Uterus (tissue), 4 donors: ENCODE data around the gene HDAC4. TPM values are rescaled to one million over a fixed set of nuclear protein-coding genes. Genes with fewer than 3 reads are reported as not detected.

Experiments
- DNase-seq, 2 donors: peaks; one replicate each; pipeline ENCODE4 v3.0.0-alpha.2; 2019 to 2020
- H3K27ac ChIP-seq, 2 donors: fragments of 200-600 bp; sonication (generic); 1 replicate in 1 of 2; 2 replicates in 1 of 2; pipeline ENCODE4 v1.5.1; 2016 to 2018
- H3K27me3 ChIP-seq, 2 donors: fragments of 200-600 bp; sonication (generic); one replicate each; pipeline ENCODE4 v1.5.1; 2018 to 2019; ENCODE audit warnings: control low read depth in 1 of 2
- H3K36me3 ChIP-seq, 2 donors: fragments of 200-600 bp; sonication (generic); one replicate each; pipeline ENCODE4 v1.5.1; 2019; ENCODE audit warnings: control low read depth in 1 of 2
- H3K4me1 ChIP-seq, 2 donors: fragments of 200-600 bp; sonication (generic); one replicate each; pipeline ENCODE4 v1.5.1; 2018 to 2019; ENCODE audit warnings: control low read depth in 1 of 2
- H3K4me3 ChIP-seq, 2 donors: fragments of 200-600 bp; sonication (generic); 1 replicate in 1 of 2; 2 replicates in 1 of 2; pipeline ENCODE4 v1.5.1; 2018 to 2019; ENCODE audit warnings: mild to moderate bottlenecking in 1 of 2
- H3K9me3 ChIP-seq, 2 donors: fragments of 200-600 bp; sonication (generic); one replicate each; pipeline ENCODE4 v1.5.1; 2019; ENCODE audit warnings: control low read depth in 1 of 2
- POLR2A ChIP-seq, 2 donors: fragments of 450-650 bp; IDR thresholded peaks; one replicate each; pipeline ENCODE4 v1.6.1; 2016; ENCODE audit warnings: antibody characterized with exemption in 2 of 2, mild to moderate bottlenecking in 1 of 2, moderate library complexity in 1 of 2
- intact Hi-C: fragments of 100-400 bp; cut with DNase I; formaldehyde crosslinking; loops from one replicate; pipeline ENCODE4 v1.15.1; 2023; ENCODE audit warnings: low total_unique reads
- total RNA-seq, 4 donors: library from RNA; depleted of rRNA in 3 of 4; stranded (reverse); fragments of >200 nt in 3 of 4; gene quantifications; one replicate each; pipeline versions ENCODE4 v1.1.0 to v1.2.4, GENCODE V29; 2014 to 2023
- TF ChIP-seq, protein P1 (sequence below), 4 experiments: fragments of 200-600 bp in 2 of 4; fragments of 450-650 bp in 2 of 4; sonication (generic) in 2 of 4; IDR thresholded peaks; one replicate each; pipeline ENCODE4 v1.5.1; 2016 to 2019; ENCODE audit warnings: antibody characterized with exemption in 4 of 4, mild to moderate bottlenecking in 2 of 4, moderate library complexity in 1 of 4
- donor health status: DM: yes; HTN: yes; CAD: no.

The HDAC4 gene
- total RNA-seq, 4 donors from 2014 or later: 42.1 to 91.5 (median 73.4) TPM

GRCh38 chr2:239365782-239366435, 34.9 kb downstream of the HDAC4 start:
- no peak overlapping the region for H3K4me3 ChIP-seq
- intact Hi-C loops: no loop called here
- no peaks in the 10 kb centered on the region for H3K27me3 ChIP-seq
- H3K4me1 ChIP-seq: no peaks in the 10 kb centered on the region
- H3K27ac ChIP-seq: peak overlapping the region; percentile 57 to 58
- DNase-seq: no peak
- no peaks in the 10 kb centered on the region for H3K36me3 ChIP-seq
- TF ChIP-seq, protein P1, sequence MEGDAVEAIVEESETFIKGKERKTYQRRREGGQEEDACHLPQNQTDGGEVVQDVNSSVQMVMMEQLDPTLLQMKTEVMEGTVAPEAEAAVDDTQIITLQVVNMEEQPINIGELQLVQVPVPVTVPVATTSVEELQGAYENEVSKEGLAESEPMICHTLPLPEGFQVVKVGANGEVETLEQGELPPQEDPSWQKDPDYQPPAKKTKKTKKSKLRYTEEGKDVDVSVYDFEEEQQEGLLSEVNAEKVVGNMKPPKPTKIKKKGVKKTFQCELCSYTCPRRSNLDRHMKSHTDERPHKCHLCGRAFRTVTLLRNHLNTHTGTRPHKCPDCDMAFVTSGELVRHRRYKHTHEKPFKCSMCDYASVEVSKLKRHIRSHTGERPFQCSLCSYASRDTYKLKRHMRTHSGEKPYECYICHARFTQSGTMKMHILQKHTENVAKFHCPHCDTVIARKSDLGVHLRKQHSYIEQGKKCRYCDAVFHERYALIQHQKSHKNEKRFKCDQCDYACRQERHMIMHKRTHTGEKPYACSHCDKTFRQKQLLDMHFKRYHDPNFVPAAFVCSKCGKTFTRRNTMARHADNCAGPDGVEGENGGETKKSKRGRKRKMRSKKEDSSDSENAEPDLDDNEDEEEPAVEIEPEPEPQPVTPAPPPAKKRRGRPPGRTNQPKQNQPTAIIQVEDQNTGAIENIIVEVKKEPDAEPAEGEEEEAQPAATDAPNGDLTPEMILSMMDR (IDR thresholded peaks at IDR 0.05): no peak
- no peak for TF ChIP-seq POLR2A (IDR thresholded peaks at IDR 0.05)
- no peaks in the 10 kb centered on the region for H3K9me3 ChIP-seq

DNA sequence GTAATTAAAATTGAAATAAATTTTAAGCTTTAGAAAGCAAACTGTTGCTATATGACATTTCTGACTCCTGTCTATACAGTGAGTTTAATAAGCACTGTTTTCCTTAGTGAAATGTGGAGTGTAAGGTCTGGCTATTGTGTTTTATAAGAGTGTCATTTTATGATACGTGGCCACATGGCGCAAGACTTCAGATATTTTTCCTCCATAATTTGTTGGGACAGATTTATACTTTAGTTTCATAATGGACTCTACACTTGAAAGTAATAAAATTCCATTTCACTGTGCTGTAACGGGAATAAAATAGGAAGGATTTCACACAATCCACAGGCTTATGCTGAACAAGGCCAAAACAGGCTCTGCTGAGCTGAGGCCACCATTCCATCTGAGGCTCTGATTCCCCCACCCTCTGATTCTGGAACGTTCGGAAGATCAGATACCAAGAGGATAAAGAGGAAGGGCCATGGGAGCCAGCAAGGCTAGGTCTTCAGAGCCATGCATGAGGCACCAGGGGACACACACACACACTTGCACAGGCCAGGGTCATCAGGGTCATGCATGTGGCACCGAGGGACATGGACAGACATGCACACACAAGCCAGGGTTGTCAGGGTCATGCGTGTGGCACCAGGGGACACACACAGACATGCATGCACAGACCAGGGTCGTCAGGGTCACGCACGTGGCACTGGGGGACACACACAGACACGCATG, 35.6 kb downstream of the HDAC4 start:
- no peak overlapping the region for H3K4me3 ChIP-seq
- H3K36me3 ChIP-seq: no peaks in the 10 kb centered on the region
- intact Hi-C loops: no loop called here
- no peaks in the 10 kb centered on the region for H3K4me1 ChIP-seq
- no peaks in the 10 kb centered on the region for H3K9me3 ChIP-seq
- TF ChIP-seq POLR2A (IDR thresholded peaks at IDR 0.05): no peak
- TF ChIP-seq, protein P1 (IDR thresholded peaks at IDR 0.05): no peak
- DNase-seq: no peak
- H3K27ac ChIP-seq: peak overlapping the region; percentile 57 to 58
- no peaks in the 10 kb centered on the region for H3K27me3 ChIP-seq

GRCh38 chr2:239363946-239364637, 36.7 kb downstream of the HDAC4 start:
- Histone ChIP-seq H3K27ac (peak overlapping the region in 1 of 2 donors; percentile 5), H3K4me1 (peaks cover 0 to 4% of the 10 kb centered on the region in 2 donors)
- DNase-seq: no peak

DNA sequence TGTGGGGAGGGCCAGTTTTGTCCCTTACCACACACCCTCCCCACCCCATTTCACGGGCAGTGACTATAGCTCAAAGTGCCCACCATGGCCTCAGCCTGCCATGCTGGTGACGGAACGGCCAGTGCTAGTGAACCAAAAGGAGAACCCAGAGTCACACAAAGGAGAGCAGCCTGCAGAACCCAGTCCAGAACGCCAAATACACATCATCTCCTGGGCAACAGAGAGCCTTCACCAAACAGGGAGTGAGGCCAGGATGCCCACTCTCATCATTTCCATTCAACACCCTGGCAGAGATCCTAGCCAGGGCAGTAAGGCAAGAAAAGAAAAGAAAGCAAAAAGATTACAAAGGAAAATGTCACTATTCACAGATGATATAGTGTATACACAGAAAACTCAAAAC, 38.3 kb downstream of the HDAC4 start:
- no peaks in the 10 kb centered on the region for H3K27me3 ChIP-seq
- H3K4me1 ChIP-seq: peaks cover 0 to 4% of the 10 kb centered on the region in 2 donors
- H3K9me3 ChIP-seq: no peaks in the 10 kb centered on the region
- H3K36me3 ChIP-seq: no peaks in the 10 kb centered on the region
- intact Hi-C loops: no loop called here
- no peak overlapping the region for H3K4me3 ChIP-seq
- no peak overlapping the region for H3K27ac ChIP-seq
- DNase-seq: no peak
- TF ChIP-seq, protein P1 (IDR thresholded peaks at IDR 0.05): no peak
- no peak for TF ChIP-seq POLR2A (IDR thresholded peaks at IDR 0.05)

More at GRCh38 chr2:239363946-239364637, 36.7 kb downstream of the HDAC4 start:
- intact Hi-C loops: no loop called here
- Histone ChIP-seq H3K27me3 (no peaks in the 10 kb centered on the region), H3K9me3 (no peaks in the 10 kb centered on the region), H3K36me3 (no peaks in the 10 kb centered on the region), H3K4me3 (no peak overlapping the region)
- TF ChIP-seq POLR2A (IDR thresholded peaks at IDR 0.05): no peak
- TF ChIP-seq, protein P1 (IDR thresholded peaks at IDR 0.05): no peak

DNA sequence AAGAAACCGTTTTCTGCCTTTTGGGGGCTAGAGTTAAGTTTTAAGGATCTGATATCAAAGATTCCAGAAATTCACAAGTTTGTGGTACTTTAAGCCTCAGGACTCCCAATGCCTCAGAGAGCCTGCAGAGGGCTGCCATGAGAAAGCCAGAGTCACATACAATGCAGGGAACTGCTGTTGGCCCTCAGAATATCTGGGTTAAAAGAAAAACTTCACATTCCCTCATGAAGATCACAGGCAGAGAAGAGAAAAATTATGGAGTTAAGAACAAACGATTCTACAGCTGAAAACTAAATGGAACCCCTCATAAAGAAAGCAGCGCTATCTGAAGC, 39.5 kb downstream of the HDAC4 start:
- intact Hi-C loops: no loop called here
- Histone ChIP-seq H3K36me3 (no peaks in the 10 kb centered on the region), H3K4me1 (peaks cover 0 to 4% of the 10 kb centered on the region in 2 donors), H3K27me3 (no peaks in the 10 kb centered on the region), H3K4me3 (no peak overlapping the region), H3K27ac (peak overlapping the region in 1 of 2 donors; percentile 24), H3K9me3 (no peaks in the 10 kb centered on the region)
- no peak for DNase-seq
- TF ChIP-seq POLR2A (IDR thresholded peaks at IDR 0.05): no peak
- TF ChIP-seq, protein P1 (IDR thresholded peaks at IDR 0.05): peak in 1 of 4 experiments; percentile 34
